SK-N-SH (cell line): ENCODE data around the gene SLC5A2.

Source experiments
- CTCF ChIP-seq: fragments of 200-600 bp; sonication (generic); IDR thresholded peaks from 2 replicates; pipeline ENCODE4 v1.6.1; 2017; ENCODE audit warnings: antibody characterized with exemption, mild to moderate bottlenecking, moderate library complexity
- ELF1 ChIP-seq: IDR thresholded peaks from 2 replicates; pipeline ENCODE4 v1.4.0; 2012
- PBX3 ChIP-seq: IDR thresholded peaks from 2 replicates; pipeline ENCODE4; 2012

- TF ChIP-seq CTCF (no peak), ELF1 (no peak), PBX3 (no peak)
Observed at GRCh38 chr16:31508706-31509195, 25.8 kb downstream of the SLC5A2 start.
